ENCODE measurements around the gene MICB.
A peak's percentile ranks its signal among the peaks of the same experiment; 100 is the strongest.

The MICB gene

DNA sequence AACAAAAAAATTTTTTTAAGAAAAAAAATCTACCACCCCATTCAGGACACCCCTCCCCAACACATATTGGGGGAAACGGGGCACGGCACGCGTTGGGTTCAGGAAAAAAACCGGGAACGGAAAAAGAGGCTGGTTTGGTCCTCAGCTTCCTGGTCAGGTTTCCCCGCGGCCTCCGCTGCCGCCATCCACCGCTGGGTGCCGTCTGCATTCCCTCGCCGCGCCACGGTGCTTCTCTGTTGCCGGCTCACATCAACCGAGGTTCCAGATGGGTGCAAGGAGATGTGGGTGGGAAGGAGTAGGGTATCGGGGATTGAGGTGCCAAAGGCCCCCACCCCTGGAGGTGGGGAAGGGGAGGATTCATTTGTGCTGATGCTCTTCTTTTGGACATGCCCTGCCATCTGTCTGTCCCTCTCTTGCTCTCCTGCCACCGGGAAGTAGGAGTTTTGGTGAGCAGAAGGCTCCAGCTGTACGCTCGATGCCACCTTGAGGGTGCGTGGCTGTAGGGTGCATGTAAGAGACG lies 36.6 kb downstream of the MICB start:
- TF ChIP-seq EGR1 (IDR thresholded peaks at IDR 0.05) (no peak), MAX (IDR thresholded peaks at IDR 0.05) (no peak), CEBPB (IDR thresholded peaks at IDR 0.05) (no peak), TCF12 (IDR thresholded peaks at IDR 0.05; ENCODE audit: low read depth) (no peak), EP300 (IDR thresholded peaks at IDR 0.05; ENCODE audit: borderline replicate concordance) (no peak), TEAD4 (IDR thresholded peaks at IDR 0.05) (no peak), FOXM1 (IDR thresholded peaks at IDR 0.05; ENCODE audit: borderline replicate concordance, low read depth) (no peak), USF1 (IDR thresholded peaks at IDR 0.05) (no peak), NFIC (IDR thresholded peaks at IDR 0.05) (no peak), TAF1 (IDR thresholded peaks at IDR 0.05; ENCODE audit: low read depth) (no peak), CREB1 (IDR thresholded peaks at IDR 0.05; ENCODE audit: low read depth) (no peak), YY1 (IDR thresholded peaks at IDR 0.05; ENCODE audit: low read depth) (no peak), RAD21 (IDR thresholded peaks at IDR 0.05; ENCODE audit: low read depth) (no peak)

DNA sequence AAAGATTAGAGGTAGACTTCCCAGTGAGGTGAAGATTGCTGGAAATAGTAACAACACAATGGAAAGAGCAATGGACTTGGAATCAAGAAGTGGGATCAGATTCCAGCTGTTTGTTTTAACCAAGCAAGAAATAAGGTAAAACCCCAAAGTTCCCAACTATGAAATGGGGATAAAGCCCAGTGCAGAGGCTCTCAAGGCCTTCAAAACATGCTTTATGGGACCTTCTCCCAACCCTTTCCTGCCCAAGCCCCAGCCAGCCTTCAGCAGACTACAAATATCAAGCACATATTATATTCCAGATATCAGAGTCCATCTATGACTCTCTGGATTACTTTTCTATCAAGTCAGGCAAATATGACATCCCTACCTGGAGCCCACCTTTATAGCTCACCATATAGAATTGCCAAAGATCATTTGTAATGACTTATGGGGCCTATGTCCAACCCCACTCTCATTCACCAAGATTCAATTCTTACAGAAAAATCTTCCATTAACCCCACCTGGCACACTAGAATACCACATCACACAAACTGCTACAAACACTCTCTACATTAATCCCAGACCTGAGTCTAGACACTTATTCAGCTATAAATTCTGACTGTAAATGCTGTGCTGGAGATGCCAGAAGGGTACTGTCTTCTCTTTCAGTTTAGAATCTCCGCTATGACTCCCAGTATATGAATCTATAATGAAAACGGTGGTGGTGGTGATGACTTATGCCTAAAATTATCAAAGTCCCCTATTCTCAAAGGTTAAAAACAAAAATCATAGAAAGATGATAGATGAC lies 37.8 kb downstream of the MICB start:
- TF ChIP-seq CREB1 (IDR thresholded peaks at IDR 0.05; ENCODE audit: low read depth), result no peak
- TF ChIP-seq YY1 (IDR thresholded peaks at IDR 0.05; ENCODE audit: low read depth), result no peak
- TF ChIP-seq CEBPB (IDR thresholded peaks at IDR 0.05), result no peak
- no peak for TF ChIP-seq USF1 (IDR thresholded peaks at IDR 0.05)
- TF ChIP-seq ZBTB7A (IDR thresholded peaks at IDR 0.05; ENCODE audit: low read depth), result no peak
- TF ChIP-seq TEAD4 (IDR thresholded peaks at IDR 0.05), result no peak
- TF ChIP-seq RAD21 (IDR thresholded peaks at IDR 0.05; ENCODE audit: low read depth), result no peak

GRCh38 chr6:31538805-31539400 lies 41.0 kb downstream of the MICB start:
- TF ChIP-seq USF1 (IDR thresholded peaks at IDR 0.05) (no peak), RAD21 (IDR thresholded peaks at IDR 0.05; ENCODE audit: low read depth) (no peak), YY1 (IDR thresholded peaks at IDR 0.05; ENCODE audit: low read depth) (no peak), TEAD4 (IDR thresholded peaks at IDR 0.05) (no peak), FOXM1 (IDR thresholded peaks at IDR 0.05; ENCODE audit: borderline replicate concordance, low read depth) (no peak), MAX (IDR thresholded peaks at IDR 0.05) (no peak), ZBTB7A (IDR thresholded peaks at IDR 0.05; ENCODE audit: low read depth) (no peak), CEBPB (IDR thresholded peaks at IDR 0.05) (no peak), EP300 (IDR thresholded peaks at IDR 0.05; ENCODE audit: borderline replicate concordance) (no peak)

- no peak for TF ChIP-seq NFIC (IDR thresholded peaks at IDR 0.05)
- TF ChIP-seq YY1 (IDR thresholded peaks at IDR 0.05; ENCODE audit: low read depth), result no peak
- TF ChIP-seq USF1 (IDR thresholded peaks at IDR 0.05), result no peak
- no peak for TF ChIP-seq EP300 (IDR thresholded peaks at IDR 0.05; ENCODE audit: borderline replicate concordance)
- no peak for TF ChIP-seq CEBPB (IDR thresholded peaks at IDR 0.05)
- no peak for TF ChIP-seq RAD21 (IDR thresholded peaks at IDR 0.05; ENCODE audit: low read depth)
- TF ChIP-seq, protein P1, sequence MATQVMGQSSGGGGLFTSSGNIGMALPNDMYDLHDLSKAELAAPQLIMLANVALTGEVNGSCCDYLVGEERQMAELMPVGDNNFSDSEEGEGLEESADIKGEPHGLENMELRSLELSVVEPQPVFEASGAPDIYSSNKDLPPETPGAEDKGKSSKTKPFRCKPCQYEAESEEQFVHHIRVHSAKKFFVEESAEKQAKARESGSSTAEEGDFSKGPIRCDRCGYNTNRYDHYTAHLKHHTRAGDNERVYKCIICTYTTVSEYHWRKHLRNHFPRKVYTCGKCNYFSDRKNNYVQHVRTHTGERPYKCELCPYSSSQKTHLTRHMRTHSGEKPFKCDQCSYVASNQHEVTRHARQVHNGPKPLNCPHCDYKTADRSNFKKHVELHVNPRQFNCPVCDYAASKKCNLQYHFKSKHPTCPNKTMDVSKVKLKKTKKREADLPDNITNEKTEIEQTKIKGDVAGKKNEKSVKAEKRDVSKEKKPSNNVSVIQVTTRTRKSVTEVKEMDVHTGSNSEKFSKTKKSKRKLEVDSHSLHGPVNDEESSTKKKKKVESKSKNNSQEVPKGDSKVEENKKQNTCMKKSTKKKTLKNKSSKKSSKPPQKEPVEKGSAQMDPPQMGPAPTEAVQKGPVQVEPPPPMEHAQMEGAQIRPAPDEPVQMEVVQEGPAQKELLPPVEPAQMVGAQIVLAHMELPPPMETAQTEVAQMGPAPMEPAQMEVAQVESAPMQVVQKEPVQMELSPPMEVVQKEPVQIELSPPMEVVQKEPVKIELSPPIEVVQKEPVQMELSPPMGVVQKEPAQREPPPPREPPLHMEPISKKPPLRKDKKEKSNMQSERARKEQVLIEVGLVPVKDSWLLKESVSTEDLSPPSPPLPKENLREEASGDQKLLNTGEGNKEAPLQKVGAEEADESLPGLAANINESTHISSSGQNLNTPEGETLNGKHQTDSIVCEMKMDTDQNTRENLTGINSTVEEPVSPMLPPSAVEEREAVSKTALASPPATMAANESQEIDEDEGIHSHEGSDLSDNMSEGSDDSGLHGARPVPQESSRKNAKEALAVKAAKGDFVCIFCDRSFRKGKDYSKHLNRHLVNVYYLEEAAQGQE (IDR thresholded peaks at IDR 0.05; ENCODE audit: low read depth), result no peak
- no peak for TF ChIP-seq TEAD4 (IDR thresholded peaks at IDR 0.05)
- no peak for TF ChIP-seq CREB1 (IDR thresholded peaks at IDR 0.05; ENCODE audit: low read depth)
- no peak for TF ChIP-seq ZBTB7A (IDR thresholded peaks at IDR 0.05; ENCODE audit: low read depth)
- TF ChIP-seq TAF1 (IDR thresholded peaks at IDR 0.05; ENCODE audit: low read depth), result no peak
- TF ChIP-seq EGR1 (IDR thresholded peaks at IDR 0.05), result no peak
Observed at GRCh38 chr6:31540640-31541039, 42.7 kb downstream of the MICB start.

DNA sequence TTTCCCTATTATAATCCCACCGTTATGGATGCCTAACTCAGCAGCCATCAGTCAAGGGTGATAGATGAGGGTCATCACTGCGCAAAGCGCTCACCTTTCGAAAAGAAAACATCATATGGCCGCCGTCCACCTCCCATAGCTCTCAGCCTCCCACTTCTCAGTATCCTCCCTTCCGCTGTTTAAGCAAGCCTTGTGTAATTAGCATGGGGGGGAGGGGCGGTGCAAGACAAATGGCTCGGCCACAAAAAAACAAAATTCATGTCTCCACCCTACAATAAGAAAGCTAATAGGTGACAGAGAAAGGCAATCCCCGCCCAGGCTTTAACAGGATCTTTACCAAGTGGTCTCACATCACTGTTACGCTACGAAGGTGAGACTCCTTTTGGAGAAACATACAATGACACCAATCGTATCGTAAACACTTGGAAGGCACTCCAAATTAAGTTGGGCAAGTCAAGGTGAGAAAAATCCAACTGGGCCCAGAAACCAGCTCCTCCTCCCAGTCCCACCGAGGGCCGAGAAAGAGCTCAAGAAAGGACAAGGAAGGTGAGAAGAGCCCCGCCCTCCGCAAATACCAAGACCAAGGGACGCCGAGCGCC lies 43.2 kb downstream of the MICB start:
- TF ChIP-seq, protein P1 (IDR thresholded peaks at IDR 0.05; ENCODE audit: low read depth), result no peak
- peak; percentile 17; the same call in 1 of the 2 replicates for TF ChIP-seq TEAD4 (IDR thresholded peaks at IDR 0.05)

Data from Ishikawa (cell line).